HFFc6 (cell line): Measurements from ENCODE around the gene CLTA. TPM values are rescaled to one million over a fixed set of nuclear protein-coding genes. Genes with fewer than 3 reads are reported as not detected.

Experiments
- DNase-seq: peaks from one replicate; pipeline ENCODE4 v3.0.0-alpha.2; 2018
- H3K27ac Mint-ChIP-seq: 2 replicates; pipeline ENCODE4 v1.8.0; 2020; ENCODE audit warnings: mild to moderate bottlenecking, mixed read lengths
- H3K27me3 Mint-ChIP-seq: 2 replicates; pipeline ENCODE4 v1.8.0; 2021; ENCODE audit warnings: mild to moderate bottlenecking, moderate library complexity, mixed read lengths; ENCODE audit not compliant: insufficient read depth
- H3K36me3 Mint-ChIP-seq: 2 replicates; pipeline ENCODE4 v1.8.0; 2021; ENCODE audit warnings: low read depth, mixed read lengths
- H3K4me1 Mint-ChIP-seq: 2 replicates; pipeline ENCODE4 v1.8.0; 2020; ENCODE audit warnings: low read depth, mixed read lengths
- H3K4me3 Mint-ChIP-seq: 2 replicates; pipeline ENCODE4 v1.8.0; 2020; ENCODE audit warnings: mild to moderate bottlenecking, moderate library complexity, mixed read lengths
- H3K9me3 Mint-ChIP-seq: 2 replicates; pipeline ENCODE4 v1.8.0; 2020; ENCODE audit warnings: mild to moderate bottlenecking, mixed read lengths
- CTCF ChIP-seq: fragments of 200-600 bp; sonication (generic); IDR thresholded peaks from 2 replicates; pipeline ENCODE4 v1.5.0; 2021; ENCODE audit warnings: antibody characterized with exemption, mild to moderate bottlenecking
- total RNA-seq, 6 experiments: library from RNA; stranded (reverse); fragmentation: NEBNext Ultra II Directional; extraction: Animal tissue kit (Norgen Biotek cat#: 25700); gene quantifications; 2 replicates in 1 of 6; 3 replicates in 5 of 6; pipeline ENCODE4 v1.2.3, GENCODE V29; 2021

Gene CLTA
- total RNA-seq, 6 experiments from 2014 or later: 247 to 272 (median 259) TPM

GRCh38 chr9:36214571-36214970 lies 23.9 kb downstream of the CLTA start:
- Mint-ChIP-seq H3K4me3 (no peak overlapping the region), H3K4me1 (peaks cover 22% of the 10 kb centered on the region), H3K27me3 (no peaks in the 10 kb centered on the region; the same call in 1 of the 2 replicates), H3K9me3 (no peaks in the 10 kb centered on the region), H3K27ac (peak overlapping the region; percentile 60), H3K36me3 (peaks cover 42% of the 10 kb centered on the region)
- no peak for TF ChIP-seq CTCF
- no peak for DNase-seq

GRCh38 chr9:36217256-36217968 lies 26.7 kb downstream of the CLTA start:
- Mint-ChIP-seq H3K4me3 (no peak overlapping the region), H3K4me1 (peaks cover 27% of the 10 kb centered on the region), H3K27ac (no peak overlapping the region), H3K36me3 (peaks cover 31% of the 10 kb centered on the region), H3K27me3 (peaks cover 2% of the 10 kb centered on the region), H3K9me3 (peaks cover under 1% of the 10 kb centered on the region; the same call in 1 of the 2 replicates)
- TF ChIP-seq CTCF: no peak
- DNase-seq: no peak

- H3K36me3 Mint-ChIP-seq: peaks cover 37% of the 10 kb centered on the region
Measured at GRCh38 chr9:36218011-36218410, 27.3 kb downstream of the CLTA start.

GRCh38 chr9:36218411-36218901 lies 27.7 kb downstream of the CLTA start:
- TF ChIP-seq CTCF: no peak
- Mint-ChIP-seq H3K4me3 (no peak overlapping the region), H3K9me3 (peaks cover 5% of the 10 kb centered on the region; the same call in 1 of the 2 replicates), H3K4me1 (peaks cover 27% of the 10 kb centered on the region), H3K27me3 (peaks cover 2% of the 10 kb centered on the region), H3K36me3 (peaks cover 41% of the 10 kb centered on the region), H3K27ac (peak overlapping the region; percentile 3; the same call in 1 of the 2 replicates)
- no peak for DNase-seq

More at GRCh38 chr9:36218011-36218410, 27.3 kb downstream of the CLTA start:
- H3K4me1 Mint-ChIP-seq: peaks cover 27% of the 10 kb centered on the region
- peaks cover 5% of the 10 kb centered on the region; the same call in 1 of the 2 replicates for H3K9me3 Mint-ChIP-seq
- TF ChIP-seq CTCF: no peak
- DNase-seq: no peak
- H3K27me3 Mint-ChIP-seq: peaks cover 2% of the 10 kb centered on the region
- no peak overlapping the region for H3K27ac Mint-ChIP-seq
- H3K4me3 Mint-ChIP-seq: no peak overlapping the region

- TF ChIP-seq CTCF: no peak
Measured at GRCh38 chr9:36221667-36222066, 30.9 kb downstream of the CLTA start.

More at GRCh38 chr9:36221667-36222066, 30.9 kb downstream of the CLTA start:
- no peak overlapping the region for H3K4me3 Mint-ChIP-seq
- peaks cover 5% of the 10 kb centered on the region; the same call in 1 of the 2 replicates for H3K9me3 Mint-ChIP-seq
- H3K36me3 Mint-ChIP-seq: peaks cover 47% of the 10 kb centered on the region
- H3K4me1 Mint-ChIP-seq: peaks cover 7% of the 10 kb centered on the region
- DNase-seq: no peak
- peaks cover 2% of the 10 kb centered on the region for H3K27me3 Mint-ChIP-seq
- no peak overlapping the region for H3K27ac Mint-ChIP-seq
